ENCODE measurements around the gene LMTK2.

GRCh38 chr7:98199131-98199530 is 92.5 kb downstream of the LMTK2 start:
- no peak for TF ChIP-seq CTCF (IDR thresholded peaks at IDR 0.05; ENCODE audit: poor library complexity, severe bottlenecking)
- no peak for TF ChIP-seq POLR2AphosphoS5 (IDR thresholded peaks at IDR 0.05)
- TF ChIP-seq EZH2 (IDR thresholded peaks at IDR 0.05; ENCODE audit: borderline replicate concordance, insufficient read depth, low read length, poor library complexity, severe bottlenecking), result no peak

All from neural cell (in vitro differentiated cells).